Activated CD4-positive, alpha-beta T cell treated with anti-CD3 and anti-CD28 coated beads, Interleukin-2, amount 50 U/mL, for 1 hour (primary cell): ENCODE results near the gene ZGLP1.

Experiments
- DNase-seq: peaks from one replicate; pipeline ENCODE4 v3.0.0-alpha.2; 2020

ZGLP1 gene

GRCh38 chr19:10325732-10326131, 16.1 kb upstream of the ZGLP1 start:
- DNase-seq = no peak

- no peak for DNase-seq
Measured at GRCh38 chr19:10321874-10322835, 12.5 kb upstream of the ZGLP1 start.

GRCh38 chr19:10321417-10321797, 11.8 kb upstream of the ZGLP1 start:
- DNase-seq = no peak

GRCh38 chr19:10320602-10321416, 11.2 kb upstream of the ZGLP1 start:
- no peak for DNase-seq

GRCh38 chr19:10318807-10319682, 9.4 kb upstream of the ZGLP1 start:
- no peak for DNase-seq

GRCh38 chr19:10317857-10318462, 8.3 kb upstream of the ZGLP1 start:
- no peak for DNase-seq

GRCh38 chr19:10317045-10317856, 7.6 kb upstream of the ZGLP1 start:
- no peak for DNase-seq

- no peak for DNase-seq
Measured at GRCh38 chr19:10316229-10317044, 6.8 kb upstream of the ZGLP1 start.

GRCh38 chr19:10315335-10316214, 6.0 kb upstream of the ZGLP1 start, which contains the start of gene FDX2:
Gene FDX2 (minus strand): TSS chr19:10316015. CDS start chr19:10315996, 19 bp downstream.
- peak; percentile 93 for DNase-seq

GRCh38 chr19:10306327-10306726, 3.3 kb downstream of the ZGLP1 start:
- no peak for DNase-seq

- no peak for DNase-seq
Measured at GRCh38 chr19:10305139-10305806, 4.3 kb downstream of the ZGLP1 start.

- no peak for DNase-seq
Measured at GRCh38 chr19:10299545-10300458, 9.8 kb downstream of the ZGLP1 start.

GRCh38 chr19:10295847-10296591, 13.6 kb downstream of the ZGLP1 start:
- DNase-seq = no peak

GRCh38 chr19:10295305-10295846, 14.2 kb downstream of the ZGLP1 start:
- DNase-seq = peak; percentile 66

GRCh38 chr19:10294368-10294697, 15.3 kb downstream of the ZGLP1 start:
- no peak for DNase-seq

- no peak for DNase-seq
Measured at GRCh38 chr19:10293637-10294367, 15.8 kb downstream of the ZGLP1 start.
